AG08395 (cell line): ENCODE measurements around the gene DGAT2.

Experiments used
- DNase-seq: peaks from one replicate; pipeline ENCODE4 v3.0.0; 2012; ENCODE audit warnings: mixed read lengths, low spot score

Gene DGAT2

DNA sequence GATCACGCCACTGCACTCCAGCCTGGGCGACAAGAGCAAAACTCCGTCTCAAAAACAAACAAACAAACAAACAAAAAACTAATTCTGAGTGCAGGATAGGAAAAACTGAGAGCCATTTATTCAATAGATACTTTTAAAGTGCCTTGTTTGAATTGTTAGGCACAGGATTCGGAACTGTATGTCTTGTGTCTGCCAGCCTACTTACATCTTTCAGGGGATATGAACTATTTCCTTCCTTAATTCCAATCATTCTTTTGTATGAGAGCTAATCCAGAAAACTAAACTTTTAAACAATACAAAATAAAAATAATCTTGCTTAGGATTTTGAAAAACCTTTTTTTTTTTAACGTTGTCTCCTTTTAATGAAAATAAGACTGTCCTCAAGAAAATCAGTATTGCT lies 59.0 kb downstream of the DGAT2 start:
- DNase-seq = no peak

DNA sequence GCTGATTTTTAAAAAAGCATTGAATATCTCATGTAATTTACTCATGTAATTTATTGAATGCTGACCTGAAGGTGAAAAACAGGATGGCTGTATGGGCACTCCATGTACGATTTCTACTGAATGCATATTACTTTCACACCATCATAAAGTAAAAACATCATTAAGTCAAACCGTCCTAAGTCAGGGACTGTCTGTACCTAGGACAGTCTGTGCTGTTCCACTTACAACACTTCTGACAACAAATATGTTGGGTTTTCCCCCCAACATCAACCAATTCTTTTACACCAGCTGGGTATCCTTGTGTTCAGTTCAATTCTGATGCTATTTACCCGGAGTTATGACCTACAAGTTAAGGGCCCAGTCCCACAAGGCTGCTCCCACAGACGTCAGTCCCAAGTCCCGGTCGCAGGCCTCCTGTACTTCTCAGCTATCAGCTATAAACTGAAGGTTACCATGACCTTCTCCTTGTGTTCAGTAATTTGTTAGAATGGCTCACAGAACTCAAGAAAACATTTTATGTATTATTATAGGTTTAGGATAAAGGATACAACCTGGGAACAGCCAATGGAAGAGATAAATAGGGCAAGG lies 63.4 kb downstream of the DGAT2 start:
- DNase-seq = no peak

DNA sequence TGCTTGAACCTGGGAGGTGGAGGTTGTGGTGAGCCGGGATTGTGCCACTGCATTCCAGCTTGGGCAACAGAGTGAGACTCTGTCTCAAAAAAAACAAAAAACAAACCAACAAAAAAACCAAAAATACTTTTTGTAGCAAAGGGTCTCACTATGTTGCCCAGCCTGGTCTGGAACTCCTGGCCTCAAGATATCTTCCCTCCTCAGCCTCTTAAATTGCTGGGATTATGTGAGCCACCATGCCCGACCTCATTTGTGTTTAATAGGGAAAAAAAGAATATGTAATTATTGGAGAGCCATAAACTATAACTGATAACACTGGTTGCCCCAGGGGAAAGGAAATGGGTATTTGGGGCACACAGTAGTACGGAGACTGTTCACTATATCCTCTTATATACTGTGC lies 66.2 kb downstream of the DGAT2 start:
- no peak for DNase-seq

DNA sequence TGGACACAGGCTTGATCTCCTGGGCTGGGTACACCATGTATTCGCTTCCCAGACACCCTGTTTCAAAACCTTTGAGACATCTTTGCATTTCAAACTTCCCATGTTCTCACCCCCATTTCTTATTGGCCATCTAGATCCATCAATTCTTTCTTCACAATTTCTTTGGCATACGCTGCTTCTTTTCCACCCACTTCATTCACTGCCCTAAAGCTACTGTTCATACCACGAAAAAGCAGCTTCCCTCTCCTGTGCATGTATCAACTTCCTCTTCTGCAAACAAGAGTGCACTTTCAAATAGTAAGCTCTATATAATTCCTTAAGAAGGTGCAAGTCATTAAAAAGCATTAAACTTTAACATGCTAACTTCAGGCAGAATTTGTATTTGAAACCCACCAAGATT lies 67.8 kb downstream of the DGAT2 start:
- DNase-seq = no peak

DNA sequence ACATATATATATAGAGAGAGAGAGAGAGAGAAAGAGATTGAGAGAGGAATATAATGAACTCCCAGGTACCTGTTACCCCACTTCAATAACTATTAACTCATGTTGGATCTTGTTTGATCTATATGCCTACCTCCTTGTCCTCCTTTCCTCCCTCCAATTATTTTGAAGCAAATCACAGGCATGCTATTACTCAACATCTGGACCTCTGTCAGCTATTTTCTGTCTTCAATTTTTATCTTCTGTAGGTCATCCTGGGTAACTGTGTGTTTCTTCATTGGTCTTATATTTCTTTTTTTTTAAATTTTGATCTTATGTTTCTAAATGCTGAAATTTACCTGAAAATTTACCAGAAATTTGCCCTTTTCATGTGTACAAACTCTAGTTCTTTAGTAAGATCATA lies 71.3 kb downstream of the DGAT2 start:
- DNase-seq = peak; percentile 12

DNA sequence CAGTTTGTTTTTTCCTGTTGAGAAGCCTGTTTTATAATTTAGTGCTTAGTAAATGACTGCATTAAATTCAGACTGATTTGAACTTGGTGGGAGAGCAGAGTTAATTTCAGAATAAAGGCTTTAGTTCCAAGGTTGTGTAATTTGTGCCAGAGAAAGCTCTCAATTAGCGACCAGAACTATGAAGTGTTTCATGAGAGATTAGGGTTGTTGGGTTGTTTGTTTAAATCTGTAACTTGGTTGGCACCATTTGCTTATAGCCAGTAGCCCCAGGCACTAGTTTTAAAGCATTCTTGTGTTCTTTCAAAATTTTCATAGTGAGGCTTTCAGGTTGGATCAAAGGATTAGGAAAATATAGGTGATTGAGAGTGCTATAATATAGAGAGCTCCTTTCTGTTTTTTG lies 71.9 kb downstream of the DGAT2 start:
- no peak for DNase-seq

DNA sequence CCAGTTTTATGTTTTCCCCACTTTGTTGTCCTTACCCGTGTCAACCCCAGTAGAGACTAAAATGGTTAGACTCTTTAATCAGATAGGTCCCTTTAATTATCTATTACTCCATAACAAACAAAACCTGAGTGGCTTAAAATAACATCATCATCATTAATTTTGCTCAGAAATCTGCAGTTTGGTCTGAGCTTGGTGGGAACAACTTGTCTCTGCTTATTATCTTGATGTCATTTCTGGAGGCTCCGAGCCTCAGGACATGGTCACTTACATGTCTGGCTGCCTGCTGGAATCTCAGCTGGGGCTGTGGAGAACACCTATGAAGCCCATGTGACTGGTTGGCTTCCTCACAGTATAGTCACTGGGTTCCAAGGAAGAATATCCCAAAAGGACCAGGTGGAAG lies 73.2 kb downstream of the DGAT2 start:
- DNase-seq = no peak

DNA sequence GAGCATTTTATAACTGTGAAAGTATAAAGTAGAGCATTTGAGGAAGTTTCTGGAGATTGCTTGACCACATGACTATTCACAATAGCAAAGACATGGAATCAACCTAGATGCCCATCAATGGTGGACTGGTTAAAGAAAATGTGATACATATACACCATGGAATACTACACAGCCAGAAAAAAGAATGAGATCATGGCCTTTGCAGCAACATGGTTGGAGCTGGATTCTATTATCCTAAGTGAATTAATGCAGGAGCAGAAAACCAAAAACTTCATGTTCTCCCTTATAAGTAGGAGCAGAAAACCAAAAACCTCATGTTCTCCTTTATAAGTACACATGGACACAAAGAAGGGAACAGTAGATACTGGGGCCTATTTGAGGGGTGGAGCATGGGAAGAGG lies 76.7 kb downstream of the DGAT2 start:
- no peak for DNase-seq

DNA sequence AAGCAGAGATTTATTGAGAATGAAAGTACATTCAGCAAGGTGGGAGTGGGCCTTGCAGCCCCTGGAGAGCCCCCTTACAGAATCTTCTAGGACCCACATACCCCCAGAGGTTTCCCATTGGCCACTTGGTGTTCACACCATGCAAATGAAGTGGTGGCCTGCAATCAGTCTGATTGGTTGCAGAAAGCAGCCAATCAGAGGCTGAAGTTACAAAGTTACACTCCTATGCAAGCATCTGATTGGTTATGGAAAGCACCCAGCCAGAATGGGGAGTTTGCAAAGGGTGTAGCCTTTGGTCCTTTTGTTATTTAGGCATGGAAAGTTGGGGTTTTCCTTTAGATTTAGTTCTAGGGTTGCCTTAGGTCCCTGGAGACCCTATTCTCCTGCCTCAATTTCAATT lies 81.3 kb downstream of the DGAT2 start:
- DNase-seq = no peak

DNA sequence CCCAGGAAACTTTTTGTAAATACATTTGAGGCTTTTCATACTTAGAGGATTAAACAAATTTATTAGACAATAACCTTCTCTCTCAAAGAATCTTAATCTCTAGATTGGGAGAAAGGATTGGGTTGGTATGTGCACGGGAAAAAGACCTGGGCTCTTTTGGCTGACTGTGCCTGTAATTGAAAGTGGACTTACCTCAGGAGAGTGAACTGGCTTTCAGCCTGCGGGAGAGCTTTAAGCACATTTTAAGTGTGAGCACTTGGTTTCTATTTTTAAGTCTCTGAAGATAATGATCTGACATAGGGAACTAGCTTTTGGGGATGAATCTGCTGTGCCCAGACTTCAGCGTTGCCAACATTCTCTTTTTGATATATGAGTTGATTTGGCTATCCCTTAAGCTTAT lies 82.2 kb downstream of the DGAT2 start:
- DNase-seq = no peak
